SW 1271 (cell line): Measurements from ENCODE around the gene CUBN.
A peak's percentile ranks its signal among the peaks of the same experiment; 100 is the strongest.

Experiments
- DNase-seq, 2 experiments: peaks; one replicate each; lab custom pipeline; 2025; lab: John Stamatoyannopoulos, UW

CUBN gene

GRCh38 chr10:16822726-16823360 is 306.8 kb downstream of the CUBN start:
- no peak for DNase-seq

GRCh38 chr10:16822027-16822426 is 307.6 kb downstream of the CUBN start:
- no peak for DNase-seq

- DNase-seq = no peak
Observed at GRCh38 chr10:16820421-16820820, 309.2 kb downstream of the CUBN start.

GRCh38 chr10:16820018-16820417 is 309.6 kb downstream of the CUBN start:
- DNase-seq = no peak

GRCh38 chr10:16819436-16819835 is 310.2 kb downstream of the CUBN start:
- no peak for DNase-seq

- DNase-seq = no peak
Observed at GRCh38 chr10:16819026-16819425, 310.6 kb downstream of the CUBN start.

DNA sequence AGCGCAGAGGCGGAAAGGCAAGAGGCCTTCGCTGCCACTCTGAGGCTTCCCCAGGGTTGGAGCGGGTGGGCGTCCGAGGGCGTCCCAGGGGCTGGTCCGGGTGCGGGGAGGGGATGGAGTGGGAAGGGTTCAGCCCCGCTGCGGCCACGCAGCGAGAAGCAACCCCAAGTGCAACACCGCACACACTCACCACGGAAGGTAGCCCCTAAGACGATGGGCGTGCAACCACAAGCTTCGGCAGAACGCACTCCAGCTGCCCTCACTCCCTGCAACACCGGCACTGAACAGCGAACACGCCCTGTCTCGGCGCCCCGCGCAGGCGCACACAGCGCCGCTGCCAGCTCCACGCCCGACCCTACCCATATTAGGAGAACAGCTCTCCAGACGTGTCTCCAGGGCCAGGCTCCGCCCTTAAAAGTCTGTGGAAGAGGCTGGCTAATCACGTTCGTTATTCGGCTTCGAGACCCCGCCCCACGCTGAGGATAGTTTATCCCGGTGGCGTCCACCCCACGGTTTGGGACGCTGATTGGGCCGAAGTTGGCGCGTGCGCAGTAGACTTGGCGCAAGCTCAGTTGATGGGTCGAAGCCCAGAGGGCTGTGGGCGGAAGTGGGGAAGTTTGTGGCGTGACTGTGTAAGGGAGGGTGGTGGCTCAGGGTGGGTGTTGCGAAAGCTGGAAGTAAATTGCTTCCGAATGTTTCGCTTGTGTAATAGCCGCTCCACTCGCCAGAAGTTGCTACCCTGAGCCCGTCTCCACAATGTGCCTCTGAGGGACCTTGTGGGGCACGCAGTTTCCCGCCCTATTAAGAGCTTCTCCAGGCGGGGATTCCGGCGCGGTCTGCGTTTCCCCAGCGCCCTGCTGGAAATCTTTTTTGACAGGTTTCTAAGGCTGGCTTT is 312.2 kb downstream of the CUBN start, which contains the start of gene RSU1:
TSS of gene RSU1 (minus strand) at position 300 of the 895 bp plus-strand sequence. CDS start 343 bp downstream, outside the sequence.
- peak; percentile 93 to 98 for DNase-seq

- DNase-seq = no peak
Observed at GRCh38 chr10:16816830-16817124, 312.8 kb downstream of the CUBN start.

GRCh38 chr10:16816171-16816570 is 313.4 kb downstream of the CUBN start:
- no peak for DNase-seq

DNA sequence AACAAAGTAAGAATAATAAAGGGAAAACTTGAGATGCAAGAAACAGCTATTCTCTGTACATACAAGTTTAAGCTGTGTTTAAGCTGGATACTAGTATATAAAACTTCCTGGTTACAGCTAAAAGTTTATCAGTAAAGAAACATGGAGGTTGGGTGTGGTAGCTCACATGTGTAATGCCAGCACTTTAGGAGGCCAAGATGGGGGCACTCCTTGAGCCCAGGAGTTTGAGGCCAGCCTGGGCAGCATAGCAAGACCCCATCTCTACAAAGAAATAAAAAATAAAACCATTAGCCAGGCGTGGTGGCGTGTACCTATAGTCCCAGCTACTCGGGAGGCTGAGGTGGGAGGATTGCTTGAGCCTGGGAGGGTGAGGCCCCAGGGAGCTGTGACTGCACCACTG is 315.6 kb downstream of the CUBN start:
- no peak for DNase-seq

- DNase-seq = no peak
Observed at GRCh38 chr10:16812676-16813075, 316.9 kb downstream of the CUBN start.

GRCh38 chr10:16811765-16812164 is 317.8 kb downstream of the CUBN start:
- no peak for DNase-seq

GRCh38 chr10:16811292-16811691 is 318.3 kb downstream of the CUBN start:
- DNase-seq = no peak

DNA sequence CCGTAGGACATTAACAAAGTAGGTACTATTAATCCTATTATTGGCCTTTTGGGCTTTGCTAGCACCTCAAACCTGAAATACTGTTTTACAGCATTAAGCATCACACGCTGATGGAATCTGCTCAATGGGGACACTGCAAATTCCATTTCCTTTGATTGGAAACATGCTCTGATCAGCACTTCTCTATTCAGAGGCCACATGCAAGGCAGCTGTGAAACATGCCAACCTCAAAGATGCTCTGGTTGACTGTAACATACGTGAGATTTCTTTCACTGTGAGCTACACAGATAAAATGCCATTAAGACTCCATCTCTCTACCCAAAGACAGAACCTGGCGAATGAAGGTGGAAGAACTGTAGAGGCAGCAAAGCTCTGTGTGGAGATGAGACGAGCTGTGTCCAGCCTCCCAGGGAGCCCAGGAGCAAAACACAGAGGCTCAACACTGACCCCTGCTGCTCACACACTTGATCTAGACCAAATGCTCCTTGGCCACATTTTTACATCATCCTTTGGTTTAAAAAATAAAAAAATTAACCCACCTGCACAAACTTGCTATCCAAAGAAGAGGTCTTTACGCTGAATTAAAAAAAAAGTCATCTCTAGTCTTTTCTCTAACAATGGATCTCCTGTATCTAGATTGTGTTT is 320.4 kb downstream of the CUBN start:
- no peak for DNase-seq

GRCh38 chr10:16804123-16804522 is 325.5 kb downstream of the CUBN start:
- DNase-seq = no peak

DNA sequence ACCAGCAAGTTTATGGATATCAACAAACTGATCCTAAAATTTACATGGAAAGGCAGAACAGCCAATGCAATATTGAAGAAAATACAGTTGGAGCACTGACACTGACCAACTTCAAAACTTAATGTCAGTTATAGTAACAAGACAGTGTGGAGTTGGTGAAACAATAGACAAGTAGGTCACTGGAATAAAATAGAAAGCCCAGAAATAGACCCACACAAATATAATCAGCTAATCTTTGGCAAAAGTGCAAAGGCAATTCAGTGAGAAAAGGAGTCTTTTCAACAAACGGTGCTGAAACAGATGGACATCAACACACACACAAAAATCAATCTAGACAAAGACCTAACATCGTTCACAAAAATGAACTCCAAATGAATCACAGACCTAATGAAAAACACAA is 326.1 kb downstream of the CUBN start:
- no peak for DNase-seq

DNA sequence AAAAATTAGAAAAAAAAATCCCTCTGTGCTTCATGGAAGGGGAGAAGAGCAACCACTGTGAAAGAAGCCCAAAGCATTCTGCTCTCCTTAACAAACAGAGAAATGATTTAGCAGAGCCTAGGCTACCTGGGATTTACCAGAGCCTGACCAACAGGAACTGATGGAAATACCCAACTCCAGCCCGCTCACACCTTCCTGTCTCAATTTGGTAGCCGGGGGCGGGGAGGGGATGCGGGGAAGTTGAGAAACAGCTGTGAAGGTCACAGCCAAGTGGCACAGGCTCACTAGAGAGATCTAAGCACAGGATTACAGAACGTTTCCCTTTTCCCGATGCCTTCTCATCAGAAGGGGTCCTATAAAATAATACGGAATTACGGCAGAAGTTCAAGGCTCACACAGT is 330.0 kb downstream of the CUBN start:
- no peak for DNase-seq

DNA sequence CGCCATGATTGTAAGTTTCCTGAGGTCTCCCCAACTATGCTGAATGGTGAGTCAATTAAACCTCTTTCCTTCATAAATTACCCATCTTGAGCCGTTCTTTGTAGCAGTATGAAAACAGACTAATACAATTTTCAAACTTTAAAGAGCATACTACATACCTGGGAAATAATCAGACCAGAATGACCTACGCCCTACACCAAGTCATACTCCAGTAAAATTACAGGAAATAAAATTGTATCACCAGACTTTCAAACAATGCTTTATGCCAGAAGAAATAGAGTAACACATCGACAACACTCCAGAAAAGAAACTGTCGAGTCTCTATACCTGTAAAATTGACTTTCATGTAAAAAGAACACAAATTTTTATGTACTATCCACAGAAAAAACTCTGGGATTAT is 331.0 kb downstream of the CUBN start:
- no peak for DNase-seq

GRCh38 chr10:16795410-16796073 is 334.1 kb downstream of the CUBN start:
- DNase-seq = no peak

GRCh38 chr10:16794005-16794404 is 335.6 kb downstream of the CUBN start:
- DNase-seq = no peak

- DNase-seq = no peak
Observed at GRCh38 chr10:16792675-16793074, 336.9 kb downstream of the CUBN start.

GRCh38 chr10:16789765-16790164 is 339.8 kb downstream of the CUBN start:
- DNase-seq = no peak

- DNase-seq = no peak
Observed at GRCh38 chr10:16789261-16789660, 340.4 kb downstream of the CUBN start.
